ENCODE measurements around the gene CUL1. TPM values are rescaled to one million over a fixed set of nuclear protein-coding genes. Genes with fewer than 3 reads are reported as not detected.

The CUL1 gene
- total RNA-seq, 2 experiments from 2014 or later, result 55.8 to 57.6 TPM

DNA sequence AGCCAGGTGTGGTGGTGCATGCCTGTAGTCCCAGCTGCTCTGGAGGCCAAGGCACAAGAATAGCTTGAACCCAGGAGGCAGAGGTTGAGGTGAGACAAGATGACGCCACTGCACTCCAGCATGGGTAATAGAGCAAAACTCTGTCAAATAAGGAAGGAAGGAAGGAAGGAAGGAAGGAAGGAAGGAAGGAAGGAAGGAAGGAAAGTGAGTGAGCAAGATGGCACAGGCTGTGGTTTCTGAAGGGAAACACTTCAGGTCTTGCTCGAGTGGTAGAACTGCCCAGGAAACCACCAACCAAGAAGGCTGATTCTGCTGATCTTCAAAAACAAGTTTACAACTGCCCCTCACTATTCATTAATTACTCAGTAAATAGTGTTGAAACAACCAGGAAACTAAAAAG lies 140.2 kb downstream of the CUL1 start:
- POLR2A ChIA-PET, result no interaction called here
- Mint-ChIP-seq H3K4me3 (no peak overlapping the region), H3K27ac (peak overlapping the region; percentile 56), H3K27me3 (ENCODE audit: low read depth) (no peaks in the 10 kb centered on the region), H3K9me3 (ENCODE audit: insufficient read depth) (peaks cover 8% of the 10 kb centered on the region), H3K4me1 (ENCODE audit: low read depth) (peaks cover 54% of the 10 kb centered on the region), H3K36me3 (ENCODE audit: low read depth) (peaks cover 56% of the 10 kb centered on the region)
- peak; percentile 52 for DNase-seq
- CTCF ChIA-PET, result interaction anchor here (0.8 kb wide), 1 partner anchor 10 kb away, joined by 4 read pairs; no protein-coding TSS in a partner anchor
- peak; percentile 55 for ATAC-seq

DNA sequence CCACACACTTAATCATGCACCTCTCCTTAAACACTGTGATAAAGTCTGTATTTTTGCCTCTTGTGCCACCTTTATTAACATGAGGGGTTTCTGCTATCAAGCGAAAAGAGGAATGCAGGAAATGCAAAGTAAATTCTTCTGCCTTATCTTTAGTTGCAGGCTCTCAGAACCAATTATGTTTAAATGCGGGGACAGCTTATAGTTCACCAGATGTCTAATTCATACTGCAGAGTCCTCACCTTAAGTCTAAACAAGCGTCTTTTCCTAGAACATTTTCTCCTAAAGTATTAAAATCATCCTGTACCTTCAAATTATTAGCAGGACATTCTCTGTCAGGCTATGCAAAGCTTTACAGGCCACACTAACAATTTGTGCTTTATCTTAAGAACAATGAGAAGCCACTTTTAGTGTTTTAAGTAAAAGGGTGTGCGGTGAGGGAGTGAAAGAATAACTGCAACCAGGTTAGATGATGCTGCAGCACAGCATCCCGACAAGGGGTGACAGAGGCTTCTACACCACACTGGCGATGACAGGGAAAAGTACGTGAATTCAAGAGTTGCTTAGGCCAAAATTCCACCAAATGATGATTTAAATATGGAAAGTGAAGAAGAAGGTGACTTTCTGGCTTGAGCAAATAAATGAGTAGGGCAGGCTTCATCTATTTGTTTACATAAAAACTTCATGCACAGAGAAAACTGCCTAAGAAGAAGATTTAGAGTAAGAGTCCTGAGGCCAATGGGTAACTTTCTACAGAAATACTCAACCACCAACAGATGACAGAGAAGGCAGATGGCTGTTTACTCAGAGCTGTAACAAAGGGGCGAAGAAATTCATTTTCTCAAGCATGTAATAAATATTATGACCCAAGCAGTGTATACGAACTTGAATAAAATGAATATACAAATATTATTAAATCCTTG lies 149.4 kb downstream of the CUL1 start:
- Mint-ChIP-seq H3K9me3 (ENCODE audit: insufficient read depth) (no peaks in the 10 kb centered on the region), H3K36me3 (ENCODE audit: low read depth) (peaks cover 15% of the 10 kb centered on the region), H3K27me3 (ENCODE audit: low read depth) (no peaks in the 10 kb centered on the region), H3K4me3 (no peak overlapping the region), H3K4me1 (ENCODE audit: low read depth) (peaks cover 55% of the 10 kb centered on the region), H3K27ac (no peak overlapping the region)
- CTCF ChIA-PET, result interaction anchor here (0.6 to 3.0 kb wide), 5 partner anchors 8 to 144 kb away, joined by 3 to 26 read pairs (median 6); no protein-coding TSS in a partner anchor
- POLR2A ChIA-PET, result no interaction called here
- DNase-seq (no peak), ATAC-seq (no peak)

DNA sequence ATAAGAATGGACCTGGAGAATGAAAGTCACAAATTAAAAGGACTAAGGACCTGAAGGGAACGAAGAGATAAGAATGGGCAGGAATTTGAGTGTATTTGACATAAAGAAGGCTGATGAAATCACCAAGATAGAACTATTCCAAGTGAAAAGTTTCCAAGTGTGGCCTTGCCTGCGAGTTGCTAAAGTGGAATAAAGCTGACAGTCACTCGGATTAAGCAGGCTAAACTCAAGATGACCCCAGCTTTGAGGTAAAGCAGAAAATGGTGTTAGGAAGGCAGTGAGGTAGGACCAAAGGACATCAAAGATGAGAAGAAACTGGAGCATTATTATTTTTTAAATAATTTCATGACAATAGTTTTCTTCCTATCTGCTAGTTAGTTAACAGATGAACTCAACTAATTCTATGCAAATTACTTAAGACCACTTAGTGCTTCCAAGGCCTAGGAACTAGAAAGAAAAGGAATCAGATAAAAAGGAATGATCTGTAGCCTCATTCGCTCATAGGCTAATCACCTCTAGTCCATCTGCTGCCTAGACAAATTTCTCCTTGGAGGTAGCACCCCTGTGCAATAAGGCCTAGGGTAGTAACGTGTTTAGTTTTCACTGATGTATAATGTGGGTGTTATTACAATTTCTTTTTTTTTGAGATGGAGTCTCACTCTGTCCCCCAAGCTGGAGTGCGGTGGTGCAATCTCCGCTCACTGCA lies 150.8 kb downstream of the CUL1 start:
- H3K27ac Mint-ChIP-seq, result no peak overlapping the region
- H3K9me3 Mint-ChIP-seq (ENCODE audit: insufficient read depth), result no peaks in the 10 kb centered on the region
- H3K27me3 Mint-ChIP-seq (ENCODE audit: low read depth), result no peaks in the 10 kb centered on the region
- DNase-seq (no peak), ATAC-seq (no peak)
- CTCF ChIA-PET, result no interaction called here
- POLR2A ChIA-PET, result no interaction called here
- no peak overlapping the region for H3K4me3 Mint-ChIP-seq
- H3K4me1 Mint-ChIP-seq (ENCODE audit: low read depth), result peaks cover 47% of the 10 kb centered on the region
- peaks cover 11% of the 10 kb centered on the region for H3K36me3 Mint-ChIP-seq (ENCODE audit: low read depth)

DNA sequence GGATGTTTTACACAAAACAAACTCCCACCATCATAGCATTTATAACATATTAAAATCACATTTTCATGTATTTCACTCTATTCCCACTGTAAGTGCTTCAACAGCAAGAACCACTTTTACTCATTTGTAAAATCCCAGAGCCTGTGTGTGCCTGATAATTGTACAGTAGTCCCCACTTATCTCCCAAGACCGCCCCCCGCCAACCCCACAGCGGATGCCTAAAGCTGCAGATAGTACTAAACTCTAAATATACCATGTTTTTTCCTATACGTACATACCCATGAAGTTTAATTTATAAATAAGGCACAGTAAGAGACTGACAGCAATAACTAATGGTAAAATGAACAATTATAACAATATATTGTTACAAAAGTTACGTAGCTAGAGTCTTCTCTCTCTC lies 151.9 kb downstream of the CUL1 start:
- peaks cover 48% of the 10 kb centered on the region for H3K4me1 Mint-ChIP-seq (ENCODE audit: low read depth)

More for the DNA sequence above, 151.9 kb downstream of the CUL1 start:
- ATAC-seq (no peak), DNase-seq (no peak)
- Mint-ChIP-seq H3K9me3 (ENCODE audit: insufficient read depth) (no peaks in the 10 kb centered on the region), H3K4me3 (no peak overlapping the region), H3K27ac (no peak overlapping the region), H3K27me3 (ENCODE audit: low read depth) (no peaks in the 10 kb centered on the region), H3K36me3 (ENCODE audit: low read depth) (peaks cover 7% of the 10 kb centered on the region)
- CTCF ChIA-PET, result interaction anchor here (1.0 to 1.4 kb wide), 4 partner anchors 10 to 275 kb away, joined by 3 to 4 read pairs (median 4); no protein-coding TSS in a partner anchor
- POLR2A ChIA-PET, result no interaction called here

Other genes with a start within 250 kb of the CUL1 start
- gene C7orf33, start 108.1 kb upstream of the CUL1 start, total RNA-seq, result not detected
- gene EZH2, start 185.4 kb downstream of the CUL1 start, total RNA-seq, result 100 to 1,000 TPM; 115 to 118 TPM

All from activated CD8-positive, alpha-beta T cell treated with anti-CD3 and anti-CD28 coated beads, Interleukin-2, amount 10 ng/mL, durations not matched to agents 7 days and 5 days (primary cell).